ENCODE results near the gene MAP3K15.

GRCh38 chrX:19392078-19392477, 123.2 kb downstream of the MAP3K15 start:
- TF ChIP-seq POLR2AphosphoS5 (IDR thresholded peaks at IDR 0.05; ENCODE audit: low read depth, low read length) (no peak), TAF1 (IDR thresholded peaks at IDR 0.05; ENCODE audit: borderline replicate concordance, insufficient read depth, low read length) (no peak)
